Measurements from ENCODE around the gene EPHB1. TPM values are rescaled to one million over a fixed set of nuclear protein-coding genes. Genes with fewer than 3 reads are reported as not detected.

Gene EPHB1
- 36.9 TPM for total RNA-seq

DNA sequence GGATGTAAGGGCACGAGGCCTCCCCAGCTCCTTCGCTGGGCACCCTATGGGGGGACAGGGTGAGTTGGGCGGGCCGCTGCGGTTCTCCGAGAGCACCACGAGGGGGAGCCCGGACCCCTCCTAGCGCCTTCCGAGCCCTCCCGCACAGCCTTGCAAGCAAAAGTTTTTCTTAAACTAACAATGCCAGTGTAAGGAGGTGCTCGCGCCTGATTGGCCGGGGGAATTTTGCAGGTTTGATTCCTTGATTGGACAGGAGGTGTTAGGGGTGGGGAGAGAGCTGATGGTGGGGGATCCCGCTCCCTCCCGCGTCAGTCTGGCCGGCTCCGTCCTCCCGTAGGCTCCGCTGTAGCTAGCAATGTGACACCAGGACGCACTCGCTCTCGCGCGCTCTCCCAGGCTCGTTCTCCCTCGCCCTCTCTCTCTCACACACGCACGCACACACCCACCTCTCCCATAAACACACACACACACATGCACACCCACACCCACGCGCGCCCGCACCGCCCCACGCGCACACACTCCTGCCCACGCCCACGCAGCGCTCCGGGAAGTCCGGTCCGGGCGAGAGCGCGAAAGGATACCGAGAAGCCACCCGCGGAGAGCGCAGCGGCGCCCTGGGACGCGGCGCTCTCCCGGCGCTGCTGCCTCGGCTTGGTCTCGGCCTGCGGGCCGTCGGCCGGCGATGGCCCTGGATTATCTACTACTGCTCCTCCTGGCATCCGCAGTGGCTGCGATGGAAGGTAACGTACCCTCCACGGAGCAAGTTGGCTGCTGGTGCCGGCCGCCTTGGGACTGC, at the start of gene EPHB1:
Gene EPHB1 (plus strand): TSS at position 311 of the 796 bp plus-strand sequence.

Small RNA genes lying within 50 kb of the gene (small RNA-seq; reads per million reads assigned to genes)
- gene RNA5SP141 (ENCODE audit: low replicate concordance) (0.09 reads per million), gene RNU6-1174P (ENCODE audit: low replicate concordance) (not detected)

Other genes starting within 250 kb of the EPHB1 start
- 0.94 TPM for gene KY, start 144.2 kb upstream of the EPHB1 start, total RNA-seq

Data from parietal lobe (tissue), 2 donors.